T-helper 22 cell (primary cell): ENCODE results near the gene C9orf85.
A peak's percentile ranks its signal among the peaks of the same experiment; 100 is the strongest.

Experiments used
- DNase-seq: peaks from one replicate; pipeline ENCODE4 v3.0.0-alpha.2; 2020; ENCODE audit warnings: low read depth

C9orf85 gene

DNA sequence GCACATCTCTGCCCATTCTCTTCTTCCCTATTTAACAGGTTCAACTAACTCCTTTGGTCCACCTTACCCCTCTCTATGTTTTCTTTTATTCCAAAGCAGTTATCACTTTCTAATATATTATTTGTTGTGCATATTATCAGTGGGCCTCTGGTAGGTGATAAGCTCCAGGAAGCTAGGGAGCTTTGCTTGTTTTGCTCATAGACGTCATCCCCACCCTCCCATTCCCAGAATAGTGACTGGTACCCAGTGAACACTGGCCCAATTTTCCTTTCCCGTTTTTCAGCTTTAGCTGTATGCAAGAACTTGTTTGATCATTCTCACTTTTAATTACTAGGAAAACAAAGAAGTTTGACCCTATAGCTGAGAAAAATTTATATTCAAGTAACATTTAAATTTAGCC, 7.4 kb upstream of the C9orf85 start:
- no peak for DNase-seq

DNA sequence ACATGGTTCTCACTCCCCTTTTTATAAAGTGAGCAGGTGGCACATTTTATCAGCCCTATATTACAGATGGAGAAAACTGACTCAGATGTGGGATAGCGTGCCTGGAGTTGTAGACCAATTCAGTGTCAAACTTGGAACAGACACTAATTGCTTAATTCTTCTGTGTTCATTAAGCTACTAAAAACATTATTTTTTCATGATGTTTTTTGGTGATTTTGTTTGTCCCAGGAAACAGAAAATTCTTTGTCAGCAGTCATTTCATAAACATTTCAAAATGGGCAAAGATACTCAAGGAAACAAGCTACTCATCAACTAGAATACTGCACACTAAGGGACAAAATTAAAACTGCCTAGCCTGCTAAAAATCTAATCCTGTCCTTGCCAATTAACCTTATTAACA, 2.6 kb upstream of the C9orf85 start:
- DNase-seq = no peak

DNA sequence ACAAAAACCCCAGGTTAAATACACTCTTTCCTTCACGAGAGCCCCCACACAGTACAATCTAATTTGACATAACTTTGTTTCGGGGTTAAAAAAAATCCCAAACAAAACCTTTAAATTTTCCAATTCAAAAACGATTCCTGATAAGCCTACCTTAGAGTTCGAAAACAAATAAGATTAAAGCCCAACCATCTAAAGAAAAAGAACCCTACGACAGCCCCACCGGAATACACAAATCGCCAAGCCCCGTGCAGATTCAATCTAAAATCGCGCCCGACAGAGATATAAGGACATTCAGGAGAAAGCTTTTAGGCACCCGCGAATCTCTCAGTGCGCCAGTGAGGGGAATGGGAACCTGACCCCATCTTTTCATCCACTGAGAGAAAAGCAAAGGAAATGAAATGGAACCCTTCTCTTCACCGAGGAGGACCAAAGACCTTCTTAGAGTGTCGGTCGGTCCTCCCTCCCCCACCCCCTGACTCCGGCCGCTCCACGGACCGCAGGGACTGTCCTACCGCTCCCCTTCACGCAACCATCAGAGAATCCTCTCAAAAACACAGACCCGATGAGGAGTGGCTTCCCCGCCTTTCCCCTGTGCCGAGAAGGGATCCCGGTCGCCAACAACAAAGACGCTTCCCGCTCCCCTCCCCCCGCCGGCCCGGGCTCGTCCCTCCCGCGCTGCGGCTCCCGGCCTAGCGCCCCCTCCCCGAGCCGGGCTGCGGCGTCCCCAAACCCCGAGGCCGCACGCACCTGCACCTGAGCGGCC, 1.4 kb upstream of the C9orf85 start:
- DNase-seq = peak; percentile 6

DNA sequence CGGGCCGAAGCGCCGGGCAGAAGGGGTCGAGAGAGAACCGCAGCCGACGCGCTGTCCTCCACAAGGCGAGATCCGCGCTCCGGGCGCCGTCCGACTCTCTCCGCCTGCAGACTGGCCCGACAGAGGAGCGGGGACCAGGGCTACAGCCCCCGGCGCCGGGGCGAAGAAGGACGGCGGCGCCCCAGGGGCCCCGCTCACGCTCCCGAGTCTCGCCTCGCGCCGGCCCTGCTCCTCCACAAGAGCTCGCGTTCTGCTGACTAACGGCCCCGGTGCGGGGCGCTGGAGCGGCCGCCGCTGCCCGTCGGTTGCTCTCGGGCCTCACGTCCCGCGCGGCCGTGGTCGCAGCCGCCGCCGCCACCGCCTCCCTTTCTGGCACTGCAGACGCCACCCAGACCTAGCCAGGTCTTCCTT, 784 bp upstream of the C9orf85 start:
- DNase-seq = no peak

DNA sequence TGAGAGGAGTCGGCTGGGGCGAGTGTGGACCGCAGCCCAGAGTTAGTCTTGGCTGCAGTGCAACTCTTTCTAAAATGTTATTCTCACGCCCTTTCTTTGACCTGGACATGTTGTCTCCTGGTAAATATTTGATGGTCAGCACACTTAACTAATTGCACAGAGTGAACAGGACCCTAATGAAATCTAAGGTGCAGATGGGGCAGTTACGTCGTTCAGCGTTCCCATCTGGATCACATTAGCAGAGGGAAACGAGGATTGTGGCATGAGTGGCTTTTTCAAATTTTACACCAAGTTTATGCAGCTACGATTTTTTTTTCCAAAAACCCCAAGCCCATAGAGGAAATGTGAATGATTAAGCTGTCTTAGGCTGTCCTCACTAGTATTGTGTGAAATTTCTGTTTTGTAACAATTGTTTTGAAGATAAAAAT, 483 bp downstream of the C9orf85 start:
- DNase-seq = no peak

DNA sequence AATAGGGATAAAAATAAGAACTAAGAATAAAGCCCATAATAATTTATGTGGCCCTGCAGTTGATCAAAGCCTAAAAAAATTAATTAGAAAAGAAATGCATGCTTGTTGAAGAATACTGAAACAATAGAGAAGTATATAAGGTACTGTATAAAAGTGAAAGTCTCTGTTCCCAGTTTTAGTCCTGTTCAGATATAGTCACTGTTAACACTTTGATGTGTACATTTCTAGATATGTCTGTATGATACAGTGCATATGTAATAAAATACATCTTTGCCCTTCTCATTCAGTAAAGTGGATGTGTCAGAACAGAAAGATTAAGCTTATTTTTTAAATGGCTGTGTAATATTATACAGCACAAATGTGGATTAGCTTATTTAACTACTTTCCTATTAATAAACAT, 4.1 kb downstream of the C9orf85 start:
- no peak for DNase-seq

DNA sequence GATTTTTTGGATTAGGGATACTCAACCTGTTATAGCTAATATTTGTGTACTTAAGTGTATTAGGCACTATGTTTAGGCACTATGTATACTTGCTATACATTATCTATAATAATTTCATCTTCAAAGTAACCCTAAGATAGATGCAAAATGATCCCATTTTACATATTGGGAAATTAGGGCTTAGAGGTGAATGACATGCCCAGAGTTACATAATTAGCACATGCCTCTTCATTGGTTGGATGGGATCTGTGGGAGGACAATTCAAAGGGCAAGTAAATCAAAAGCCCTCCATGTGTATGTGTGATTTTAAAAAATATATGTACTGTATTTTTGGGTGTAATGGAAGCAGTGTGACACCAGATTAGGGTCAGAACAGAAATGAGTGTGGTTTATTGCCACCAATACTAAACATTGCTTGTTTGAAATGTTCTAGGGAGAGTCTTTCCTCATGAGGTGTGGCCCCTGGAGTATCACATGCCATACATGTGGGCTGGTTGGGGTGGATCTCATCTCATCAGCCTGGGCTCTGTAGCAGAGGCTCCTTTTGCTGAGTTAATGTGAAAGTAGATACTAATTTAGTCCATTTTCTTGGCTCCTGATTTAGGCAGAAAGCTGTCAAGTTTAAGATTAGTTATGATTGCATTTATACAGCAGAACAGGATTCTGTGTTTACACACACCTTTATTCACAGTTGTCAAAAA, 5.5 kb downstream of the C9orf85 start:
- DNase-seq = no peak

DNA sequence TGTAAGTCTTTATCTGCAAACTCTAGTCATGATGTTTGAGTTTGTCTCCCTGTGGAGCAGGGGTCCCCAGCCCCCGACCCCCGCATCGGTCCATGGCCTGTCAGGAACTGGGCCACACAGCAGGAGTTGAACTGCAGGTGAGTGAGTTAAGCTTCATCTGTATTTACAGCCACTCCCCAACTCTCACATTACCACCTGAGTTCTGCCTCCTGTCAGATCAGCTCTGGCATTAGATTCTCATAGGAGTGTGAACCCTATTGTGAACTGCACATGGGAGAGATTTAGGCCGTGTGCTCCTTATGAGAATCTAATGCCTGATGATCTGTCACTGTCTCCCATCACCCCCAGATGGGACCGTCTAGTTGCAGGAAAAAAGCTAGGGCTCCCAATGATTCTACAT, 7.0 kb downstream of the C9orf85 start:
- DNase-seq = no peak

DNA sequence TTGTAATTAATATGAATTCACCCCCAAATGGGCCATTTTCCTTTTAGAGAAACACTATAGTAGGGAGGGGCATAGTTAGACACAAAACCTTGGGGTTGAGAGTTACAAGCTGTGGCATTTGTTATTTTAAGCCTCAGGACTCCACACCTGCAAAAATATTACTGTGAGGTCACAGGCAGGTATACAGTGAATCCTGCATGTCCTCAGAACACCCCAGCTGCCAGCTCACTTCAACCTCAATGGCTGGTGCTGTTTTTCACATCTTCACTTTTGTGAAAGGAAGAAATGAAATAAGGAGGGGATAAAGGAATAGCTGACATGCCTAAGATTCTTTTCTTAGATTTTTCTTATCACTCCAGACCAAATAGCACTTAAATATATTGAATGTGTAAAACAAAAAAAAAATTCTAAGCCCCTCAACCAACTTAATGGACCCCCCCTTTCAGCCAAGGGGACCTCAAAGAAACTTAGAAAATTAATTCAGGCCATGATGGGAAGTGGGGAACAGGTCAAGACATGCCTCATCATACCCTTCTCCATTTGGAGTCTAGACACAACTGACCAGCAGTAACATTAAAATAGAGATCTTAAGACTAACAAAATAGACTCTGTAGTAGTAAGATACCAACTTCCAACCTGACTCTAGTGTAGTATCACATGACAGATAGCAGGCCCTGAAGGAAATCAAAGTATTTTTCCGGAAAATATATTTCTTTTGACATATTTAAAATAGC, 9.2 kb downstream of the C9orf85 start:
- DNase-seq = no peak

DNA sequence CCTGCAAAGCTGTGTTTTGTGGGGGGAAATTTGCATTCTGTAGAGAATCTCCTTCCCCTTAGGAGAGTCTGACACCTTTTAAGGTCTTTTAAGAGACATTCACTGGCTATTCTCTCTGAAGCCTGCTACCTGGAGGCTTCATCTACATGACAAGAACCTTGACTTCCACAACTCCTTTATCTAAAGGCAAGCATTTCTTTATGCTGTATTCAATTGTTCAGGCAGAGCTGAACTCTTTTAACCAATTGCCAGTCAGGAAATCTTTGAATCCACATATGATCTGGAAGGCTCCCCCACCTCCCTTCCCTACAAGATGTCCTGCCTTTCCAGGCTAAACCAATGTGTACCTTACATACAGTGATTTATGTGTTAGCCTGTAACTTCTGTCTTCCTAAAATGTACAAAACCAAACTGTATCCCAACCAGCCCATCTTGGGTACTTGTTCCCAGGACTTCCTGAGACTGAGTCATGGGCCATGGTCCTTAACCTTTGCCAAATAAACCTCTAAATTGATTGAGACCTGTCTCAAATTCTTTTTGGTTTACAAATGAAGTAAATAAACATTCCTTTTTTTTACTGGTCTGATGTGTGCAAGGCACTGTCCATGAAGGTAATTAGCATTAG, 9.9 kb downstream of the C9orf85 start:
- DNase-seq = no peak

DNA sequence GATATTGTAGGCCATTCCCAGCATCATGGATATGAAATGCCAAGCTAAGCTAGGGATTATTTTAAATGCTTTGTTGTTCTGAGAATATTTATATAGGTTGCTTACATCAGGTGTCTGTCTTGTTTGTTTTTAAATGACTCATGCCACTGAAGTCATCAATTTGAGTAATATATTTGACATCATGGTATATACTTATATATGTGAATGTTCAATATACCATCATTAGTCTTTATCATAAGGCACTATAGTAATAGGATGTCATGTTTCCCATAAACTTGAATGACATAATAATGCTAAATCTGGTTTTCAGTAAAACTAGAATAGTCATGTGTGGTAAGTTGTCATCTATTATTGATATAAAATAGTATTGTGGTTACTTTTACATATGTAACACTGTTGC, 13.1 kb downstream of the C9orf85 start:
- no peak for DNase-seq

DNA sequence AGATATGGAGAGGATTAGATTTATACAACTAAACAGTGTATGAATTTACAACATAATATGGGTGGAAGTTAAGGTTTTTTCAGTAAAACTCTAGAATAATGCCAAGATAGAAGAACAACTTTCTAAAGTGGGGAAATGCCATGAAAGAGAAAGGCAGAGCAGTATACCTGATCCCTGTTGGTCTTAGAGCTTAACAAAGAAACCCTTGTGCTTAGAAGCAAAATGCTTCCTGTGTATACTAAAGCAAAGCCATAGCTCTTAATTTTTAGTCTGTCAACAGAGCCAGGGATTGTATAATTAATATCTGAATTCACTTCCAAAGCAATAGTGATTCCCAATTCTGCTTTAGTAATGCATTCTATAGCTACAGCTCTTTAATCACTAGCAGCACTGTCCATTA, 14.4 kb downstream of the C9orf85 start:
- no peak for DNase-seq

DNA sequence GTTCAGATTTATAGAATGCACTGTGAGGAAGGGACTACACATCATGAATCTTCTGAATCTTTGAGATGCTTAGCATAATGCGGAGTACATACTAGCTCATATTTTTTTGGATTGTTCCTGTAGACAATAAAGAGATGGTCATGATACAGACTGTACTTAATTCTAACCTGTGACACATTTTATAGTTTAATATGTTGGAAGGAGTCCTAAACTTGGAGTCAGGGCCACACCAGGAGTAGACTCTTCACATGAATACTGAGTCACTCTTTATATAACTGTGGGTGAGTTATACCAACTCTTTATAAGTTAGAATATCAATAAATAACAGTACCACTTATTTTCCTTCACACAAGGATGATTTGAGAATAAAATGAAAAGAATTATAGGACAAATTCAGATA, 16.9 kb downstream of the C9orf85 start:
- DNase-seq = no peak

DNA sequence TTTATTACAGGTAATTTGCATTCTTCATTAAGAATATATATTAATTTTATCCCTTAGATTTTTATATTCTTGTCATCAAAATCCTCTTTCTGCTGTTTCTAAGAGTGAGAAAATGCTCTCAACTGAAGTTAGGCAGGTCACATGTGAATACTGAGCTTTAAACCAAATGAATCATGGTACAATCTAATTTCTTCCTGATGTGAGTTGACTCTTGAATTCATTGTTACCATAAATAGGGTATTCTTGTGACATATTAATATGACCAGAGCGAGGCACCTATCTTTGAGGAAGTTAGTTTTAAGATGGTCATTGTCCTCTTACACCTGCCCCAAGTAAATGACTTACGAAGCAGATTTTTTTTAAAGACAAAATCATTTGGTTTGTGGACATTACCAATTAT, 17.4 kb downstream of the C9orf85 start:
- no peak for DNase-seq

DNA sequence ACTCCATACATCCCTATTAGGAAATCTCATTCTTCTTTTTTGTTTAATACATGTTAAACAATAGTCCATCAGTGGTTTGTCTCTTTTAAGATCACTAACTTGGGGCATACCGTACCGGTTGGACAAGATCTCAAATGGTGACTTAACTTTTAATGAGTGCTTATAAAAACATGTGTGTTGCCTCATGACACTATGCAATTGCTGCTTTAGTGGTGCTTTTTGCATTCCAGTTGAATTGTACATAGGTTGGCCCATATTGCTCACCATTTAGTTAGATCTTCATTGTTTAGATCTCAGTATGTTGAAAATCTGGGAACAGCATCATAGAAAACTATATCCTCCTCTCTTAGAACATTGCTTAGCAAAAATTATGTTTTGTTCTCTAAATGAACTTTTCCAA, 17.8 kb downstream of the C9orf85 start:
- DNase-seq = no peak

DNA sequence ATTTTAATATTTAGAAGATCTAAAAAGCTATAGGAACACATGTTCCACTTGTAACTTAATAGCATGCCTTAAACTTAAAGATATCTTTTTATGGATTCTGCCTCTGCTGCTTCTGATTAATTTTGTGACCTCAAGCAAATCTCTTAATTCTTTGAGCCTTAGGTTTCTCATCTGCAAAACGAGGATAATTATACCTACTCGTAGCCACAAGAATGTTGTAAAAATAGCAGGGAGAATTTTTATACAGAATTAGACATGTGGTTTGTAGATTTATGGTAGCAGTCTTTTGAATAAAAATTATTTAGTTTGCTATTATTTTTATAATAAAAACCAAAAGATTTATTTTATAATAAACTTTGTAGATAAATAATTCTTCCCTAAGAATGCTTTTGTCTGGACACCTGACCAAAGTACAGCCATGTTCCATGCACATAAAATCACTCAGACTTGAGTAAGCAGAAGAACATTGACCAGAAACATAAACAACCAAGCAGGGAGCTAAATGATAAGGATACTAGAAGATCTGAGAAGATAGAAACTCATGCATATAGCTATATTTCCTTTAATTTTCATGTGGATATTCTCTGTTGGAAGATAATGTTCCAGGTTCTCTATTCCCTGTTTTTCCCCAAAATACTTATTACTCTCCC, 18.5 kb downstream of the C9orf85 start:
- DNase-seq = no peak

DNA sequence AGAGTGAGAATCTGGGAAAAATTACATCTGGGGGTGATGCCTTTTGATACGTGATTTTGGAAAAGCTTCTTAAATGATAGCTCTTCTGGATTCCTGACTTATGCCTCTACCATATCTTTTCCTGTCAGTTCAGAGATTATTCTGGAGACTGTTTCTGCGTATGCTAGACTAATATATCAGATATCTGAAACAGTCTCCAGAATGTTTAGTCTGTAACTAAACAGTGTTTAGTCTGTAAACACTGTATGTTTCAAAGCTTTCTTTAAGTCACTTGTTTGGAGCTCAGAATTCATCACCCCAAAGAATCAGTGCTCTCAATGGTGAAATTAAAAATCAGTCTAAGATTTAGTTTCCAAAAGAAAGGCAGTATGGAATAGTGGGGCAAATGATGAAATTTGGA, 19.7 kb downstream of the C9orf85 start:
- DNase-seq = no peak

DNA sequence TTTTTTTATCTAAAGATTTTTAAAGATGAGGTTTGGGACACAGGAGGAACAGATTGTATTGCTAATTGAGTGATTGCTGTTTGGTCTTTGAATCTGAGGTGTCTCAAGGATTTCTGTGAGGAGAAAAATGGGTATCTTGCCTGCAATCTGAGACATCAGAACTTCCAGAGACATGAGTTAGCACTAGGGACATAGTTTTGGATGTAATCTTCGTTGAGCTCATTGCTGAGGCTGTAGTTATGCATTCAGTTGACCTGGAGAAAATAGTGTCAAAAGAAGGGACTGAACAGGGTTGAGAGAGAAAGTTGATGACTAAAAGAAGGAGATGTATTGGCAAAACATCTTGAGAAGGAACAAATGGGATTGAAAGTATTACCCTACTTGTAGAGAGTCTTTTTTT, 24.6 kb downstream of the C9orf85 start:
- no peak for DNase-seq

DNA sequence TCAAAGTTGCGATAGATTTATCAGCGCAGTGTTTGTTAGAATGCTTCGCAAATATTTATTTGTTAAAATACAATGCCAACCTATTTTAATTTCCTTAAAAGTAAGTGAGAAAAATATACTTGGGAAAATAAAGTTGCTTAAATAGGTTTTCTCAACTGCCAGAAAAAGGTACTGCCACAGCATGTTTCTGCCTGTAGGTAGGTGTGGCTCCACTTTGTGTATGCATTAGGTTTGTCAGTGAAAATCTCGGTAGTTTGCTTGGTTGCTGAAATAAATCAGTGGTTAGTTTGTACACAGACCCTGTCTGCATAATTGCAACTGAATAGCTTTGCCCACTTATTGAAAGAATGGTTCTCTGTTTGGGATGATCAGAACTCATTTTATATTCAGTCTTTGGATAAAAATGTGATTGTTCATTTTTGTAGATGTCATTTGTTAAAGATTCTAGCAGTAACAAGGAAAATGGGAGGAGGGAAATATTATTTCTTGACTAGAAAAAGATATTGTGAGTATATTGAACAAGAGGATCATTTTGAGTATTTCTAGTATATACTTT, 25.7 kb downstream of the C9orf85 start:
- DNase-seq = no peak

DNA sequence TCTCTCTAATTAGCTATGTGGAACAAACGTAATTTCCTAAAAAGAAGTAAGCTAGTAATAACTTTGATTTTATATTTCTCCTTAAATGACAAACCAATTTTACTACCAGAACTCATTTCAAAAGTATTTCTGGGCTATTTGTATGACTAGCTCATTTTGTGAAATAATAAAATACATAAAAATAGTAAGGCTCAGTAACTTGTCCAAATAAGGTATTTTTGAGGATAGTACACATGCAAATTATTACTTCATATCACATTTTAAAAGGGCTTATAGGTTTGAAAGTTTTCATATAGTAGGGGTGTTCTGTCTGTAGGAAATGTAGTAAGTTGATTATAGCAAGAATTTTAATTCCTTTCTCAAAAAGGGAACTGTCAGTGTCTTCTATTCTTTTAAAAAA, 26.5 kb downstream of the C9orf85 start:
- DNase-seq = no peak

DNA sequence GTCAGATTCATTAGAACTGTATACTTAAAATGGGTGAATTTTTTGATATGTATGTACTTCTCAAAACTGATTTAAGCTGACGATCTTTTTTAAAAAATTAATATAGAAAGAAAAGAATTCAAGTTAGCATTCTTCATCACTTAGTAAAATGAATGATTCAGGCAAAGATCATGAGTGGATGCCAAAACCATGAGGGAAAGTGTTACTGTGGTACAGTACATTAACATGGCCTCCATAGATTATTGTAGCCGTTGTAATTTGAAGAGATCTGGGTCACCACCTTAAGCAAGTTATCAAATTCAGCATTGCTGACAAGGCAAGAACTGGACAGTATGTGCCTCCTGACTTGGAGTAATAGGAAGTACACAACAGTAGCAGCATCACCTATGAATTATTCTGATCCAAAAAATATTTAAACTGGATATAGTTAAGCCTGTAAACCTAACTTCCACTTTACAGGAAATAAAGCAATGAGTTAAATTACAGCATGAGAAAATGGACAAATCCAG, 29.7 kb downstream of the C9orf85 start:
- DNase-seq = no peak
